CD4-positive, alpha-beta memory T cell (primary cell): ENCODE data around the gene CALM1. TPM values are rescaled to one million over a fixed set of nuclear protein-coding genes. Genes with fewer than 3 reads are reported as not detected.

Experiments
- CTCF ChIA-PET: fragments of 350-600 bp; sonication (Branson Sonifier 250); formaldehyde crosslinking; loops from one replicate; lab custom pipeline; 2021; ENCODE audit warnings: inconsistent platforms; ENCODE audit not compliant: partially characterized antibody; lab: Charles Lee
- POLR2A ChIA-PET: fragments of 350-600 bp; sonication (Branson Sonifier 250); formaldehyde crosslinking; loops from one replicate; lab custom pipeline; 2021; ENCODE audit not compliant: partially characterized antibody; lab: Charles Lee
- DNase-seq, 5 donors: peaks; one replicate each; pipeline versions ENCODE4 v3.0.0 to v3.0.0-alpha.2; 2020 to 2022; ENCODE audit warnings: mixed read lengths in 1 of 5
- H3K27ac ChIP-seq: one replicate; pipeline ENCODE4 v1.7.0; 2013; ENCODE audit warnings: low read depth, low read length
- H3K27me3 ChIP-seq: 2 replicates; pipeline ENCODE4 v1.7.0; 2013; ENCODE audit warnings: mild to moderate bottlenecking, low read length, moderate library complexity; ENCODE audit not compliant: insufficient read depth
- H3K36me3 ChIP-seq: 2 replicates; pipeline ENCODE4 v1.7.0; 2013; ENCODE audit warnings: mild to moderate bottlenecking, low read length, moderate library complexity; ENCODE audit not compliant: insufficient read depth
- H3K4me1 ChIP-seq: 2 replicates; pipeline ENCODE4 v1.7.0; 2013; ENCODE audit warnings: mild to moderate bottlenecking, low read length, moderate library complexity; ENCODE audit not compliant: insufficient read depth
- H3K4me3 ChIP-seq, 2 donors: one replicate each; pipeline ENCODE4 v1.7.0; 2013; ENCODE audit warnings: low read length in 2 of 2, mild to moderate bottlenecking in 1 of 2
- H3K9me3 ChIP-seq, 2 donors: one replicate each; pipeline ENCODE4 v1.7.0; 2013; ENCODE audit warnings: low read length in 2 of 2, control low read depth in 1 of 2; ENCODE audit not compliant: control insufficient read depth in 1 of 2
- H3K27ac Mint-ChIP-seq, 7 donors: one replicate each; pipeline ENCODE4 v1.8.0; 2020 to 2021; ENCODE audit warnings: mixed read lengths in 7 of 7, mild to moderate bottlenecking in 6 of 7, inconsistent platforms in 3 of 7, moderate library complexity in 3 of 7
- H3K27me3 Mint-ChIP-seq, 2 donors: one replicate each; pipeline ENCODE4 v1.8.0; 2020 to 2021; ENCODE audit warnings: mixed read lengths in 2 of 2
- H3K36me3 Mint-ChIP-seq, 2 donors: one replicate each; pipeline ENCODE4 v1.8.0; 2020 to 2021; ENCODE audit warnings: mixed read lengths in 2 of 2, inconsistent platforms in 1 of 2, mild to moderate bottlenecking in 1 of 2
- H3K4me1 Mint-ChIP-seq, 4 donors: one replicate each; pipeline ENCODE4 v1.8.0; 2020 to 2021; ENCODE audit warnings: mixed read lengths in 4 of 4, mild to moderate bottlenecking in 1 of 4
- H3K4me3 Mint-ChIP-seq, 8 donors: one replicate each; pipeline ENCODE4 v1.8.0; 2020 to 2021; ENCODE audit warnings: mixed read lengths in 8 of 8, mild to moderate bottlenecking in 7 of 8, moderate library complexity in 6 of 8, inconsistent platforms in 3 of 8
- H3K9me3 Mint-ChIP-seq, 8 donors: one replicate each; pipeline ENCODE4 v1.8.0; 2020 to 2021; ENCODE audit warnings: mixed read lengths in 8 of 8, mild to moderate bottlenecking in 5 of 8, inconsistent platforms in 3 of 8, moderate library complexity in 1 of 8
- intact Hi-C: fragments of 100-400 bp; cut with micrococcal nuclease; formaldehyde crosslinking; loops from one replicate; pipeline ENCODE4 v1.15.1; 2023
- polyA plus RNA-seq, 2 donors: library from polyadenylated mRNA; unstranded; fragments of 300-500 nt; fragmentation: Illumina TruSeq; gene quantifications; one replicate each; pipeline ENCODE4 v1.2.3, GENCODE V29; 2021
- total RNA-seq, 2 experiments: library from RNA; stranded (reverse); gene quantifications; one replicate each; pipeline ENCODE4 v1.2.3, GENCODE V29; 2021

The CALM1 gene
- total RNA-seq (100 to 1,000 TPM; 693 to 698 TPM), polyA plus RNA-seq (1,000 to 10,000 TPM; 2,724 to 3,289 TPM)

DNA sequence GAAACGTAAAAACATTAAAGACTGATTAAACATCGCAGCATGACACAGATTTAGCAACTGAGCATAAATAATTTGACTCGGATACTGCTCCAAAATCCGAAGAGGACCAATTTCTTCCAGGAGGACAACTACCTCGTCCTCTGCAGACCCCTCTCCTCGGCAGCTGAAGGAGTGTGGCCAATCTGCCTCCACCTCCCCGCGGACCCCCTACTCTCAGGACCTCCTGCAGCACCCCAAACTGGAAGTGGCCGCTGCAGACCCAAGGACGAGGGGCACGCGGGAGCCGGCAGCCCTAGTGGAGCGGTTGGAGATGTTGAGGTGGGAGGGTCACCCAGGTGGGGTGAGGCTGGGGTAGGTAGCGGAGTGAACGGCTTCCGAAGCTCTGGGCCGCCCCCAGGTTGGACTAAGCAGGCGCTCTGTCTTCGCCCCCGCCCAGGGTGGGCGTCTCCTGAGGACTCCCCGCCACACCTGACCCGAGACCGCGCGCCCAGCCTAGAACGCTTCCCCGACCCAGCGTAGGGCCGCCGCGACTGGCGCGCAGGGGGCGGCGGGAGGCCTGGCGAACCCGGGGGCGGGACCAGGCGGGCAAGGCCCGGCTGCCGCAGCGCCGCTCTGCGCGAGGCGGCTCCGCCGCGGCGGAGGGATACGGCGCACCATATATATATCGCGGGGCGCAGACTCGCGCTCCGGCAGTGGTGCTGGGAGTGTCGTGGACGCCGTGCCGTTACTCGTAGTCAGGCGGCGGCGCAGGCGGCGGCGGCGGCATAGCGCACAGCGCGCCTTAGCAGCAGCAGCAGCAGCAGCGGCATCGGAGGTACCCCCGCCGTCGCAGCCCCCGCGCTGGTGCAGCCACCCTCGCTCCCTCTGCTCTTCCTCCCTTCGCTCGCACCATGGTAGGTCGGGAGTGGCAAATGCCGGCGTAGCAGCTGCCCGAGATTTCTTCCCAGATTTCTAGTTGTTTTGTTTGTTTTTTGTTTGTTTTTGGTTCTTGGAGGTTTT lies at the start of gene CALM1:
TSS of gene CALM1 (plus strand) at position 689 of the 999 bp plus-strand sequence. CDS start at position 891, 202 bp downstream.
- DNase-seq, result peak; percentile 92 to 96 (median 94)
- Mint-ChIP-seq H3K27ac (peak within 1 kb of the TSS; percentile 92 to 96 (median 95)), H3K4me3 (peak within 1 kb of the TSS; percentile 90 to 99 (median 96)), H3K36me3 (peaks cover 29 to 39% of the 10 kb centered on the region in 2 donors), H3K4me1 (peaks cover 16 to 40% (median 28%) of the 10 kb centered on the region in 4 donors), H3K27me3 (peaks cover 0 to 5% of the 10 kb centered on the region in 2 donors), H3K9me3 (peaks cover 0 to 11% (median 0%) of the 10 kb centered on the region in 8 donors)
- Histone ChIP-seq H3K27me3 (no peaks in the 10 kb centered on the region), H3K4me3 (peak within 1 kb of the TSS; percentile 88 to 93), H3K27ac (peak within 1 kb of the TSS; percentile 68), H3K9me3 (no peaks in the 10 kb centered on the region), H3K4me1 (peaks cover 35% of the 10 kb centered on the region), H3K36me3 (peaks cover 19% of the 10 kb centered on the region)
- CTCF ChIA-PET, result interaction anchor here (0.8 to 2.6 kb wide), 3 partner anchors 13 to 361 kb away, joined by 3 to 27 read pairs (median 5); no protein-coding TSS in a partner anchor
- POLR2A ChIA-PET, result interaction anchor here (0.7 to 18.5 kb wide), 14 partner anchors 10 to 1725 kb away, joined by 3 to 1009 read pairs (median 4); partner anchors contain the start of genes NDUFB1, NRDE2, PSMC1 and TDP1
- intact Hi-C loops, result loop anchor here (1.0 to 5.0 kb wide), 4 partner anchors 13 to 1021 kb away; partner anchors contain the start of genes CCDC88C, EFCAB11, RPS6KA5 and TDP1

DNA sequence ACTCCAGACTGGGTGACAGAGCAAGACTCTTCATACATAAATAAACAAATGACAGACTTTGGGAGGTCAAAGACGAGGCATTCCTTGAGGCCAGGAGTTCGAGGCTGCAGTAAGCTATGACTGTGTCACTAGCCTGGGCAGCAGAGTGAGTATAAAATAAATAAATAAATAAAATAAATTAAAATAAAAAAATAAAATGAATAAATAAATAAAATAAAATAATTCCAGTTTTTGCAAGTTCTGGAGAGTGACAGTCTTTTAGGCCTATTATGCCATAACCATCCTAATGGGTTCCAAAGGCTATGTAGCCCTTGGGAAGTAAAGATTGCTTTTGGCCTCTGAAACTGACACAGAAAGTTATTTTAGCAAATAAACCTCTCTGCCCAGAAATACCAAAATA lies 48.6 kb upstream of the CALM1 start:
- Mint-ChIP-seq H3K27ac (no peak overlapping the region), H3K4me3 (no peak overlapping the region), H3K4me1 (no peaks in the 10 kb centered on the region), H3K27me3 (peaks cover 1 to 2% of the 10 kb centered on the region in 2 donors), H3K36me3 (no peaks in the 10 kb centered on the region), H3K9me3 (no peaks in the 10 kb centered on the region)
- intact Hi-C loops, result no loop called here
- no peak overlapping the region for H3K27ac ChIP-seq
- H3K36me3 ChIP-seq, result no peaks in the 10 kb centered on the region
- H3K27me3 ChIP-seq, result no peaks in the 10 kb centered on the region
- DNase-seq, result no peak
- no peaks in the 10 kb centered on the region for H3K4me1 ChIP-seq
- H3K9me3 ChIP-seq, result no peaks in the 10 kb centered on the region
- POLR2A ChIA-PET, result no interaction called here
- no peak overlapping the region for H3K4me3 ChIP-seq
- CTCF ChIA-PET, result no interaction called here

DNA sequence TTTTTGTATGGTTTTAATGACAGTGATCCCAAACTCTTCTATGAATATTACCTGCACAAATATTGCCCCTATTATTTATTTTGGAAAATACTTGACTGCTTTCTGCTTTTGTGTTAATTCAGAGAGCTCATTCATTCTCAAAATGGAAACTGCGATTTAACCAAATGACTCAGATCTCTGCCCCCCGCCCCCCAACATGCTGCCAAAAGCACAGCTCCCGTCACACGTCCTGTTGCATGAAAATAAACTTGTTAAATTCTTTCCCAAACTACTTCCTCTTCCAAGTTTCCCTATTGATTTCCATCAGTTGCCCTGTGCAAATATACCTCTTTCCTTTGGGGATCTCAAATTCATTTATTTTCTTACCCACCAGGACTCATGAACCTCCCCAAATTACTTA lies 47.1 kb upstream of the CALM1 start:
- H3K4me3 ChIP-seq, result no peak overlapping the region
- no peaks in the 10 kb centered on the region for H3K9me3 Mint-ChIP-seq
- CTCF ChIA-PET, result interaction anchor here (1.2 to 1.4 kb wide), 3 partner anchors 18 to 349 kb away, joined by 4 to 5 read pairs (median 4); no protein-coding TSS in a partner anchor
- H3K36me3 ChIP-seq, result no peaks in the 10 kb centered on the region
- H3K9me3 ChIP-seq, result no peaks in the 10 kb centered on the region
- no peaks in the 10 kb centered on the region for H3K4me1 Mint-ChIP-seq
- H3K4me1 ChIP-seq, result no peaks in the 10 kb centered on the region
- peaks cover 1 to 2% of the 10 kb centered on the region in 2 donors for H3K27me3 Mint-ChIP-seq
- POLR2A ChIA-PET, result no interaction called here
- intact Hi-C loops, result no loop called here
- no peak for DNase-seq
- H3K27ac ChIP-seq, result no peak overlapping the region
- H3K27me3 ChIP-seq, result no peaks in the 10 kb centered on the region
- H3K27ac Mint-ChIP-seq, result peak overlapping the region in 1 of 7 donors; percentile 3
- H3K36me3 Mint-ChIP-seq, result no peaks in the 10 kb centered on the region
- H3K4me3 Mint-ChIP-seq, result no peak overlapping the region

DNA sequence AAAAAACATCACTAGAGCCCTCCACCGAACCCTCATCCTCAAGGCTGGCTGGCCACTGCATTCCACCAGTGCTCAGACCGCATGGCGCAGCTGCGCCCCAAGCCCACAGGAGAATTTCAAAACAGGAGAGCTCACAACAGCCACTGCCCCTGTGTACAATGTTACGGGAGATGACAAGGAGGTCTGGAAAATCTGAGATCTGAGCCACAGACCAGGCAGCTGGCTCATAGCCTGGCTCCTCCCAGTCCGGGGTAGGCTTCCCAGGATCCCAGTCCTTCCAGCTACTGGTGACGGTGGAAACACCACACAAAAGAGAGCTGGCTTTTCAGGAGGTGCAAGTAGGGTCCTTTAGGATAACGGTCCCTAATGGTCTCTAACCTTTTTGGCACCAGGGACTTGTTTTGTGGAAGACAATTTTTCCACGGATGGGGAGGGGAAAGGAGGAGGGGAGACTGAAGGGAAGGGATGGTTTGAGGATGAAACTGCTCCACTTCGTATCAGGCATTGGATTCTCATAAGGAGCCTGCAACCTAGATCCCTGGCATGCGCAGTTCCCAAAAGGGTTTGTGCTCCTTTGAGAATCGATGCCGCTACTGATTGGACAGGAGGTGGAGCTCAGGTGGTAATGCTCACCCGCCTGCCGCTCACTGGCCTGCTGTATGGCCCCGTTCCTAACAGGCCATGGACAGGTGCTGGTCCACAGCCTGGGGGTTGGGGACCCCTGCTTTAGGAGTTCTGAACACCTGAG lies 42.1 kb upstream of the CALM1 start:
- Mint-ChIP-seq H3K27ac (no peak overlapping the region), H3K36me3 (no peaks in the 10 kb centered on the region), H3K4me1 (no peaks in the 10 kb centered on the region), H3K27me3 (peaks cover 1 to 3% of the 10 kb centered on the region in 2 donors), H3K9me3 (no peaks in the 10 kb centered on the region), H3K4me3 (no peak overlapping the region)
- H3K9me3 ChIP-seq, result no peaks in the 10 kb centered on the region
- no peaks in the 10 kb centered on the region for H3K27me3 ChIP-seq
- intact Hi-C loops, result no loop called here
- H3K4me1 ChIP-seq, result no peaks in the 10 kb centered on the region
- CTCF ChIA-PET, result interaction anchor here (0.9 kb wide), 1 partner anchor 14 kb away, joined by 4 read pairs; no protein-coding TSS in a partner anchor
- POLR2A ChIA-PET, result interaction anchor here (0.6 to 1.1 kb wide), 2 partner anchors 28 to 29 kb away, joined by 3 to 4 read pairs; no protein-coding TSS in a partner anchor
- H3K4me3 ChIP-seq, result no peak overlapping the region
- no peak for DNase-seq
- H3K27ac ChIP-seq, result no peak overlapping the region
- H3K36me3 ChIP-seq, result no peaks in the 10 kb centered on the region

DNA sequence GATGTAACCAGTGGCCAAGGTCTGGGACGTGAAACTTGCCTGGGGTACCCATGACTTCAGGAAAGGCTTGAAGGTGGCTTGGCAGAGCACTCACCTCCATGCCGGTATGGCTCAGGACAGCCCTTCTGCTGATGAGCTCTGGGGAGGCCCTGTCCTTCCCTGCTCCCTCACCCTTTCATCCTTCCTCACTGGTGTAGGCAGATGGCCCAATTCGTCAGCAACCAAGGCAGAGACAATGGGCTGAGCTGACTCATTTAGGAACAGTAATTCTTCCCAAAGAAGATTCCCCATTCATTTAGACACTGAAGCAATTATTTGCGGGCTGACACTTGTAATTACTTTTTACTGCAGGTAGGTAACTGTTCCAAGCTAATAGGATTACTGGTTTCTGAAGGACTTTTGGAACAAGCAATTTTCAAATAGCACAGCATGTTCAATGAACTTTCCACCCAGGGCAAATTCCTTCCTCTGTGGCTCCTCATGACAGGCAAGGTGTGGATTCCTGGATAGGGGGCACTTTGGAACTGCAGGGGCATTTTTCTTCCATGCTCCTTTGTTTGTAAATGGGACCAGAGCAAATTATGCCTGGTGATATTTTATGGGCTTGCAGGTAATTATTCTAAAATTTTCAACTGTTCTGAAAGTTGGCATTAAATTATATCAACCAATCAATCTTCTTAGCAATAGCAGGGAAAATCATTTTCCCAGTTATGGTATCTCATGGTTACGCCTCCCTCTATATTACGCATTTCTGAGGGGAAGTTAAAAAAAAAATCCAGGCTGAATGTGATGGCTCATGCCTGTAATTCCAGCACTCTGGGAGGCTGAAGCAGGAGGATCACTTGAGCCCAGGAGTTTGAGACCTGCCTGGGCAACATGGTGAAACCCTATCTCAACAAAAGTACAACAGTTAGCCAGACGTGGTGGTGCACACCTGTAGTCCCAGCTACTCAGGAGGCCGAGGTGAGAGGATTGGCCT lies 41.0 kb upstream of the CALM1 start:
- Mint-ChIP-seq H3K27ac (no peak overlapping the region), H3K4me3 (no peak overlapping the region), H3K9me3 (no peaks in the 10 kb centered on the region), H3K27me3 (peaks cover 2 to 5% of the 10 kb centered on the region in 2 donors), H3K36me3 (no peaks in the 10 kb centered on the region), H3K4me1 (no peaks in the 10 kb centered on the region)
- Histone ChIP-seq H3K9me3 (no peaks in the 10 kb centered on the region), H3K4me3 (no peak overlapping the region), H3K27ac (no peak overlapping the region), H3K27me3 (no peaks in the 10 kb centered on the region), H3K4me1 (no peaks in the 10 kb centered on the region), H3K36me3 (no peaks in the 10 kb centered on the region)
- intact Hi-C loops, result no loop called here
- POLR2A ChIA-PET, result no interaction called here
- CTCF ChIA-PET, result interaction anchor here (0.9 kb wide), 1 partner anchor 13 kb away, joined by 4 read pairs; no protein-coding TSS in a partner anchor
- no peak for DNase-seq

DNA sequence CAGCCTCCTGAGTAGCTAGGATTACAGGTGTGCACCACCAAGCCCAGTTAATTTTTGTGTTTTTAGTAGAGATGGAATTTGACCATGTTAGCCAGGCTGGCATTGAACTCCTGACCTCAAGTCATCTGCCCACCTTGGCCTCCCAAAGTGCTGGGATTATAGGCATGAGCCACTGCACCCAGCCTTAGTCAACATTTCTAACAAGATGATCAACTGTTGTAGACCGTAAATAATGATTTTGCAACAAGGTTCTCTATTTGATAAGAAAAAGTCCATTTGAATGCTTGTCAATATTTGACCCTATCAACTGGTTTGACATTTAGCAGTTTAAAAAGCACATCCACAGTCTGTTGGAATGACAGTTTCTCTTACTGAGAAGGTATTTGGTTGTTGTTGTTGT lies 39.9 kb upstream of the CALM1 start:
- Mint-ChIP-seq H3K9me3 (no peaks in the 10 kb centered on the region), H3K27me3 (peaks cover 4 to 5% of the 10 kb centered on the region in 2 donors), H3K36me3 (no peaks in the 10 kb centered on the region), H3K4me3 (no peak overlapping the region), H3K27ac (no peak overlapping the region), H3K4me1 (no peaks in the 10 kb centered on the region)
- no peak overlapping the region for H3K27ac ChIP-seq
- POLR2A ChIA-PET, result no interaction called here
- H3K4me1 ChIP-seq, result no peaks in the 10 kb centered on the region
- H3K27me3 ChIP-seq, result no peaks in the 10 kb centered on the region
- intact Hi-C loops, result no loop called here
- H3K36me3 ChIP-seq, result no peaks in the 10 kb centered on the region
- CTCF ChIA-PET, result no interaction called here
- H3K9me3 ChIP-seq, result no peaks in the 10 kb centered on the region
- no peak overlapping the region for H3K4me3 ChIP-seq
- no peak for DNase-seq
